SK-N-SH treated with all-trans-retinoic acid at 6 μM for 48 hours (cell line): ENCODE results near the gene GLRA2.

Experiments
- ARNTL ChIP-seq: fragments of 450-650 bp; formaldehyde crosslinking; IDR thresholded peaks from 2 replicates; pipeline ENCODE4 v1.5.0; 2020; ENCODE audit warnings: low read depth, mild to moderate bottlenecking, moderate library complexity, borderline replicate concordance
- BACH2 ChIP-seq: fragments of 250-450 bp; sonication (Bioruptor Pico); IDR thresholded peaks from 2 replicates; pipeline ENCODE4 v1.9.0; 2021; ENCODE audit warnings: mild to moderate bottlenecking, borderline replicate concordance
- CSRNP3 ChIP-seq: fragments of 250-450 bp; sonication (Bioruptor Pico); IDR thresholded peaks from 2 replicates; pipeline ENCODE4 v1.5.1; 2021; ENCODE audit warnings: mild to moderate bottlenecking, moderate library complexity
- ESRRG ChIP-seq: fragments of 250-450 bp; sonication (Bioruptor Pico); IDR thresholded peaks from 2 replicates; pipeline ENCODE4 v1.6.1; 2021; ENCODE audit warnings: mild to moderate bottlenecking
- ISL1 ChIP-seq: fragments of 250-450 bp; sonication (Bioruptor Pico); IDR thresholded peaks from 2 replicates; pipeline ENCODE4 v2.1.2; 2022; ENCODE audit warnings: mild to moderate bottlenecking, moderate library complexity
- PATZ1 ChIP-seq: fragments of 250-450 bp; sonication (Bioruptor Pico); IDR thresholded peaks from 2 replicates; pipeline ENCODE4 v1.8.0; 2020; ENCODE audit warnings: mild to moderate bottlenecking, moderate library complexity, borderline replicate concordance
- RARB ChIP-seq: fragments of 250-450 bp; sonication (Bioruptor Pico); IDR thresholded peaks from 2 replicates; pipeline ENCODE4 v1.8.0; 2021; ENCODE audit warnings: mild to moderate bottlenecking, moderate library complexity
- TCF4 ChIP-seq: fragments of 250-450 bp; sonication (Bioruptor Pico); IDR thresholded peaks from 2 replicates; pipeline ENCODE4 v1.8.0; 2021; ENCODE audit warnings: mild to moderate bottlenecking, moderate library complexity, borderline replicate concordance
- TOX ChIP-seq: fragments of 250-450 bp; sonication (Bioruptor Pico); IDR thresholded peaks from 2 replicates; pipeline ENCODE4 v1.8.0; 2021; ENCODE audit warnings: mild to moderate bottlenecking, moderate library complexity, borderline replicate concordance
- ZFP30 ChIP-seq: fragments of 450-650 bp; formaldehyde crosslinking; IDR thresholded peaks from 2 replicates; pipeline ENCODE4 v1.5.0; 2022; ENCODE audit warnings: mild to moderate bottlenecking, moderate library complexity
- ZNF565 ChIP-seq: fragments of 450-650 bp; formaldehyde crosslinking; conservative IDR thresholded peaks from 2 replicates; pipeline ENCODE4 v1.5.0; 2020; ENCODE audit warnings: low read depth, mild to moderate bottlenecking, moderate library complexity
- TF ChIP-seq, protein P1 (sequence below): fragments of 250-450 bp; sonication (Bioruptor Pico); IDR thresholded peaks from 2 replicates; pipeline ENCODE4 v1.5.0; 2020; ENCODE audit warnings: mild to moderate bottlenecking, moderate library complexity
- TF ChIP-seq, protein P2 (sequence below): fragments of 250-450 bp; sonication (Bioruptor Pico); IDR thresholded peaks from 2 replicates; pipeline ENCODE4 v1.5.1; 2020; ENCODE audit warnings: low read depth, mild to moderate bottlenecking, moderate library complexity

- TF ChIP-seq RARB (CRISPR knock-in tag): no peak
- TF ChIP-seq ZFP30: no peak
- TF ChIP-seq, protein P1, sequence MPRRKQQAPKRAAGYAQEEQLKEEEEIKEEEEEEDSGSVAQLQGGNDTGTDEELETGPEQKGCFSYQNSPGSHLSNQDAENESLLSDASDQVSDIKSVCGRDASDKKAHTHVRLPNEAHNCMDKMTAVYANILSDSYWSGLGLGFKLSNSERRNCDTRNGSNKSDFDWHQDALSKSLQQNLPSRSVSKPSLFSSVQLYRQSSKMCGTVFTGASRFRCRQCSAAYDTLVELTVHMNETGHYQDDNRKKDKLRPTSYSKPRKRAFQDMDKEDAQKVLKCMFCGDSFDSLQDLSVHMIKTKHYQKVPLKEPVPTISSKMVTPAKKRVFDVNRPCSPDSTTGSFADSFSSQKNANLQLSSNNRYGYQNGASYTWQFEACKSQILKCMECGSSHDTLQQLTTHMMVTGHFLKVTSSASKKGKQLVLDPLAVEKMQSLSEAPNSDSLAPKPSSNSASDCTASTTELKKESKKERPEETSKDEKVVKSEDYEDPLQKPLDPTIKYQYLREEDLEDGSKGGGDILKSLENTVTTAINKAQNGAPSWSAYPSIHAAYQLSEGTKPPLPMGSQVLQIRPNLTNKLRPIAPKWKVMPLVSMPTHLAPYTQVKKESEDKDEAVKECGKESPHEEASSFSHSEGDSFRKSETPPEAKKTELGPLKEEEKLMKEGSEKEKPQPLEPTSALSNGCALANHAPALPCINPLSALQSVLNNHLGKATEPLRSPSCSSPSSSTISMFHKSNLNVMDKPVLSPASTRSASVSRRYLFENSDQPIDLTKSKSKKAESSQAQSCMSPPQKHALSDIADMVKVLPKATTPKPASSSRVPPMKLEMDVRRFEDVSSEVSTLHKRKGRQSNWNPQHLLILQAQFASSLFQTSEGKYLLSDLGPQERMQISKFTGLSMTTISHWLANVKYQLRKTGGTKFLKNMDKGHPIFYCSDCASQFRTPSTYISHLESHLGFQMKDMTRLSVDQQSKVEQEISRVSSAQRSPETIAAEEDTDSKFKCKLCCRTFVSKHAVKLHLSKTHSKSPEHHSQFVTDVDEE: no peak
- no peak for TF ChIP-seq TOX (CRISPR knock-in tag)
- TF ChIP-seq BACH2: no peak
- TF ChIP-seq TCF4 (CRISPR knock-in tag): no peak
- TF ChIP-seq ARNTL (CRISPR knock-in tag): no peak
- TF ChIP-seq PATZ1 (CRISPR knock-in tag): no peak
- TF ChIP-seq CSRNP3 (CRISPR knock-in tag): no peak
- TF ChIP-seq ZNF565 (CRISPR knock-in tag): no peak
- no peak for TF ChIP-seq ISL1 (CRISPR knock-in tag)
- TF ChIP-seq, protein P2, sequence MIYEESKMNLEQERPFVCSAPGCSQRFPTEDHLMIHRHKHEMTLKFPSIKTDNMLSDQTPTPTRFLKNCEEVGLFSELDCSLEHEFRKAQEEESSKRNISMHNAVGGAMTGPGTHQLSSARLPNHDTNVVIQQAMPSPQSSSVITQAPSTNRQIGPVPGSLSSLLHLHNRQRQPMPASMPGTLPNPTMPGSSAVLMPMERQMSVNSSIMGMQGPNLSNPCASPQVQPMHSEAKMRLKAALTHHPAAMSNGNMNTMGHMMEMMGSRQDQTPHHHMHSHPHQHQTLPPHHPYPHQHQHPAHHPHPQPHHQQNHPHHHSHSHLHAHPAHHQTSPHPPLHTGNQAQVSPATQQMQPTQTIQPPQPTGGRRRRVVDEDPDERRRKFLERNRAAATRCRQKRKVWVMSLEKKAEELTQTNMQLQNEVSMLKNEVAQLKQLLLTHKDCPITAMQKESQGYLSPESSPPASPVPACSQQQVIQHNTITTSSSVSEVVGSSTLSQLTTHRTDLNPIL (CRISPR knock-in tag): no peak
- no peak for TF ChIP-seq ESRRG (CRISPR knock-in tag)
These were observed 209.3 kb downstream of the GLRA2 start for GRCh38 chrX:14738643-14739042.
